ENCODE measurements around the gene ITGA5. TPM values are rescaled to one million over a fixed set of nuclear protein-coding genes. Genes with fewer than 3 reads are reported as not detected.

Gene ITGA5
- total and polyA plus RNA-seq, 2 of the 13 experiments (the other 11 are each of a cell fraction or from before 2014, with no cell fraction given): 0.20 to 0.40 TPM

GRCh38 chr12:54360717-54361456, 58.2 kb downstream of the ITGA5 start (continued):
- TF ChIP-seq ZNF800 (CRISPR knock-in tag; IDR thresholded peaks at IDR 0.05) (no peak), ZFP82 (CRISPR knock-in tag; IDR thresholded peaks at IDR 0.05; ENCODE audit: borderline replicate concordance) (no peak), ZNF282 (IDR thresholded peaks at IDR 0.05; ENCODE audit: partially characterized antibody) (no peak), ZNF660 (CRISPR knock-in tag; IDR thresholded peaks at IDR 0.05; ENCODE audit: borderline replicate concordance, low read depth) (no peak), SNAI1 (CRISPR knock-in tag; IDR thresholded peaks at IDR 0.05; ENCODE audit: borderline replicate concordance) (no peak), ZBTB3 (CRISPR knock-in tag; IDR thresholded peaks at IDR 0.05; ENCODE audit: borderline replicate concordance, low read depth) (no peak), PCBP1 (IDR thresholded peaks at IDR 0.05; ENCODE audit: borderline replicate concordance, low read depth, low read length) (no peak), AKAP8 (CRISPR knock-in tag; IDR thresholded peaks at IDR 0.05) (no peak), TBL1XR1 (IDR thresholded peaks at IDR 0.05; ENCODE audit: borderline replicate concordance, low read length, partially characterized antibody) (no peak), HNRNPUL1 (IDR thresholded peaks at IDR 0.05; ENCODE audit: low read depth, low read length) (no peak), ZNF556 (CRISPR knock-in tag; IDR thresholded peaks at IDR 0.05; ENCODE audit: borderline replicate concordance) (no peak; the same call in 1 of the 2 replicates), ZNF776 (CRISPR knock-in tag; IDR thresholded peaks at IDR 0.05) (no peak), MAFG (CRISPR knock-in tag; IDR thresholded peaks at IDR 0.05) (no peak), KAT7 (CRISPR knock-in tag; IDR thresholded peaks at IDR 0.05; ENCODE audit: borderline replicate concordance) (no peak), ZKSCAN1 (IDR thresholded peaks at IDR 0.05; ENCODE audit: low read length) (peak; percentile 52; the same call in 1 of the 2 replicates), KDM5A (IDR thresholded peaks at IDR 0.05; ENCODE audit: borderline replicate concordance, low read length) (no peak), ZNF615 (CRISPR knock-in tag; IDR thresholded peaks at IDR 0.05; ENCODE audit: borderline replicate concordance) (no peak), RAD51 (IDR thresholded peaks at IDR 0.05; ENCODE audit: borderline replicate concordance) (no peak), ZNF703 (CRISPR knock-in tag; IDR thresholded peaks at IDR 0.05; ENCODE audit: borderline replicate concordance) (no peak), HOXA9 (CRISPR knock-in tag; IDR thresholded peaks at IDR 0.05; ENCODE audit: borderline replicate concordance) (no peak), MXI1 (IDR thresholded peaks at IDR 0.05; ENCODE audit: borderline replicate concordance, low read depth, low read length) (no peak), ATF7 (IDR thresholded peaks at IDR 0.05) (no peak), ATF7 (CRISPR knock-in tag; IDR thresholded peaks at IDR 0.05) (no peak), MBD4 (IDR thresholded peaks at IDR 0.05; ENCODE audit: borderline replicate concordance, low read length) (no peak), EZH2 (conservative IDR thresholded peaks at IDR 0.05; ENCODE audit: low read depth, low read length) (no peak), RCOR2 (CRISPR knock-in tag; IDR thresholded peaks at IDR 0.05) (no peak)
- TF ChIP-seq, protein P1, sequence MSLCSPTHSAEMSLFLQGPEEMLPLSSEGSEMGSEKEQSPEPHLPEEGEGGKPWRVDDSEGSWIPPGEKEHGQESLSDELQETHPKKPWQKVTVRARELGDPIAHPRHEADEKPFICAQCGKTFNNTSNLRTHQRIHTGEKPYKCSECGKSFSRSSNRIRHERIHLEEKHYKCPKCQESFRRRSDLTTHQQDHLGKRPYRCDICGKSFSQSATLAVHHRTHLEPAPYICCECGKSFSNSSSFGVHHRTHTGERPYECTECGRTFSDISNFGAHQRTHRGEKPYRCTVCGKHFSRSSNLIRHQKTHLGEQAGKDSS (CRISPR knock-in tag; IDR thresholded peaks at IDR 0.05; ENCODE audit: borderline replicate concordance, low read depth): peak; percentile 75; the same call in 1 of the 2 replicates
- TF ChIP-seq, protein P2, sequence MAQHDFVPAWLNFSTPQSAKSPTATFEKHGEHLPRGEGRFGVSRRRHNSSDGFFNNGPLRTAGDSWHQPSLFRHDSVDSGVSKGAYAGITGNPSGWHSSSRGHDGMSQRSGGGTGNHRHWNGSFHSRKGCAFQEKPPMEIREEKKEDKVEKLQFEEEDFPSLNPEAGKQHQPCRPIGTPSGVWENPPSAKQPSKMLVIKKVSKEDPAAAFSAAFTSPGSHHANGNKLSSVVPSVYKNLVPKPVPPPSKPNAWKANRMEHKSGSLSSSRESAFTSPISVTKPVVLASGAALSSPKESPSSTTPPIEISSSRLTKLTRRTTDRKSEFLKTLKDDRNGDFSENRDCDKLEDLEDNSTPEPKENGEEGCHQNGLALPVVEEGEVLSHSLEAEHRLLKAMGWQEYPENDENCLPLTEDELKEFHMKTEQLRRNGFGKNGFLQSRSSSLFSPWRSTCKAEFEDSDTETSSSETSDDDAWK (CRISPR knock-in tag; IDR thresholded peaks at IDR 0.05): no peak
